Measurements from ENCODE around the gene CNTN4.

Gene CNTN4

GRCh38 chr3:2727101-2727500 is 628.4 kb downstream of the CNTN4 start:
- Histone ChIP-seq H3K27me3 (replicated peaks; ENCODE audit: control insufficient read depth, insufficient read depth, low read length) (no peaks in the 10 kb centered on the region), H3K36me3 (ENCODE audit: control insufficient read depth, insufficient read depth, low read length) (no peaks in the 10 kb centered on the region)

GRCh38 chr3:2727610-2728318 is 629.1 kb downstream of the CNTN4 start:
- DNase-seq (ENCODE audit: extremely low read depth, insufficient read length) = no peak
- H3K27me3 ChIP-seq (replicated peaks; ENCODE audit: control insufficient read depth, insufficient read depth, low read length) = no peaks in the 10 kb centered on the region

More at GRCh38 chr3:2727101-2727500, 628.4 kb downstream of the CNTN4 start:
- no peak for DNase-seq (ENCODE audit: extremely low read depth, insufficient read length)
- no peak overlapping the region for H3K4me3 ChIP-seq (replicated peaks; ENCODE audit: low read depth, low read length)
- TF ChIP-seq CTCF (IDR thresholded peaks at IDR 0.05; ENCODE audit: insufficient read depth, low read length, poor library complexity, severe bottlenecking) = no peak

GRCh38 chr3:2731843-2732242 is 633.2 kb downstream of the CNTN4 start:
- no peaks in the 10 kb centered on the region for H3K36me3 ChIP-seq (ENCODE audit: control insufficient read depth, insufficient read depth, low read length)
- DNase-seq (ENCODE audit: extremely low read depth, insufficient read length) = no peak

More at GRCh38 chr3:2727610-2728318, 629.1 kb downstream of the CNTN4 start:
- Histone ChIP-seq H3K4me3 (replicated peaks; ENCODE audit: low read depth, low read length) (no peak overlapping the region), H3K36me3 (ENCODE audit: control insufficient read depth, insufficient read depth, low read length) (no peaks in the 10 kb centered on the region)
- TF ChIP-seq CTCF (IDR thresholded peaks at IDR 0.05; ENCODE audit: insufficient read depth, low read length, poor library complexity, severe bottlenecking) = no peak

GRCh38 chr3:2735392-2735894 is 636.8 kb downstream of the CNTN4 start:
- Histone ChIP-seq H3K36me3 (ENCODE audit: control insufficient read depth, insufficient read depth, low read length) (no peaks in the 10 kb centered on the region), H3K27me3 (replicated peaks; ENCODE audit: control insufficient read depth, insufficient read depth, low read length) (no peaks in the 10 kb centered on the region), H3K4me3 (replicated peaks; ENCODE audit: low read depth, low read length) (no peak overlapping the region)
- no peak for TF ChIP-seq CTCF (IDR thresholded peaks at IDR 0.05; ENCODE audit: insufficient read depth, low read length, poor library complexity, severe bottlenecking)
- DNase-seq (ENCODE audit: extremely low read depth, insufficient read length) = peak; percentile 3

More at GRCh38 chr3:2731843-2732242, 633.2 kb downstream of the CNTN4 start:
- TF ChIP-seq CTCF (IDR thresholded peaks at IDR 0.05; ENCODE audit: insufficient read depth, low read length, poor library complexity, severe bottlenecking) = no peak
- Histone ChIP-seq H3K27me3 (replicated peaks; ENCODE audit: control insufficient read depth, insufficient read depth, low read length) (no peaks in the 10 kb centered on the region), H3K4me3 (replicated peaks; ENCODE audit: low read depth, low read length) (no peak overlapping the region)

- no peaks in the 10 kb centered on the region for H3K27me3 ChIP-seq (replicated peaks; ENCODE audit: control insufficient read depth, insufficient read depth, low read length)
- no peak for DNase-seq (ENCODE audit: extremely low read depth, insufficient read length)
- no peaks in the 10 kb centered on the region for H3K36me3 ChIP-seq (ENCODE audit: control insufficient read depth, insufficient read depth, low read length)
- TF ChIP-seq CTCF (IDR thresholded peaks at IDR 0.05; ENCODE audit: insufficient read depth, low read length, poor library complexity, severe bottlenecking) = no peak
- H3K4me3 ChIP-seq (replicated peaks; ENCODE audit: low read depth, low read length) = no peak overlapping the region
Observed at GRCh38 chr3:2741516-2741915, 642.9 kb downstream of the CNTN4 start.

Measured in GM06990 (cell line).